Measurements from ENCODE around the gene C2orf78. TPM values are rescaled to one million over a fixed set of nuclear protein-coding genes. Genes with fewer than 3 reads are reported as not detected.

Gene C2orf78
- total RNA-seq, 1 experiment from 2014 or later: 0.39 TPM

GRCh38 chr2:73736855-73737779 is 46.9 kb upstream of the C2orf78 start, which contains the start of gene TPRKB (continued):
- TF ChIP-seq ARID4B (CRISPR knock-in tag; IDR thresholded peaks at IDR 0.05; ENCODE audit: borderline replicate concordance): no peak
- TF ChIP-seq MAX (CRISPR knock-in tag; IDR thresholded peaks at IDR 0.05): no peak
- TF ChIP-seq RORB (CRISPR knock-in tag; IDR thresholded peaks at IDR 0.05): no peak
- no peak for TF ChIP-seq STAT6 (CRISPR knock-in tag; conservative IDR thresholded peaks at IDR 0.05; ENCODE audit: low read depth)
- TF ChIP-seq GABPB1 (CRISPR knock-in tag; IDR thresholded peaks at IDR 0.05): peak; percentile 90
- TF ChIP-seq E2F1 (CRISPR knock-in tag; IDR thresholded peaks at IDR 0.05): no peak
- no peak for TF ChIP-seq JUN (CRISPR knock-in tag; IDR thresholded peaks at IDR 0.05)
- TF ChIP-seq CDX4 (CRISPR knock-in tag; IDR thresholded peaks at IDR 0.05; ENCODE audit: borderline replicate concordance): no peak

- Mint-ChIP-seq H3K27ac (no peak overlapping the region), H3K27me3 (ENCODE audit: low read depth) (peaks cover 61% of the 10 kb centered on the region), H3K4me1 (peaks cover 6% of the 10 kb centered on the region), H3K36me3 (peaks cover 12% of the 10 kb centered on the region), H3K9me3 (peaks cover 16% of the 10 kb centered on the region), H3K4me3 (no peak overlapping the region)
- CTCF ChIA-PET: no interaction called here
- ATAC-seq: no peak
- DNase-seq (ENCODE audit: low spot score): no peak
- POLR2A ChIA-PET: no interaction called here
- TF ChIP-seq ZNF532 (CRISPR knock-in tag; IDR thresholded peaks at IDR 0.05; ENCODE audit: borderline replicate concordance): no peak
- TF ChIP-seq RELA (CRISPR knock-in tag; IDR thresholded peaks at IDR 0.05; ENCODE audit: borderline replicate concordance): no peak
- no peak for TF ChIP-seq AR (CRISPR knock-in tag; IDR thresholded peaks at IDR 0.05)
- TF ChIP-seq FOXP4 (CRISPR knock-in tag; IDR thresholded peaks at IDR 0.05): no peak
- no peak for TF ChIP-seq KAT7 (CRISPR knock-in tag; IDR thresholded peaks at IDR 0.05; ENCODE audit: borderline replicate concordance)
- TF ChIP-seq FOXJ3 (CRISPR knock-in tag; IDR thresholded peaks at IDR 0.05; ENCODE audit: borderline replicate concordance): no peak
Measured at GRCh38 chr2:73739101-73739500, 44.9 kb upstream of the C2orf78 start.
